T-helper 2 cell treated with Interferon-gamma antibody and Interleukin-4, amounts not matched to agents 5 μg/mL and 100 μg/mL, for 36 hours (primary cell): ENCODE data around the gene GAS7.

Source experiments
- DNase-seq: peaks from one replicate; pipeline ENCODE4 v3.0.0; 2021; ENCODE audit warnings: low spot score
- H3K27ac Mint-ChIP-seq: one replicate; pipeline ENCODE4 v1.8.0; 2021; ENCODE audit warnings: mild to moderate bottlenecking, mixed read lengths
- H3K27me3 Mint-ChIP-seq: one replicate; pipeline ENCODE4 v1.8.0; 2021; ENCODE audit warnings: low read depth, mixed read lengths
- H3K36me3 Mint-ChIP-seq: one replicate; pipeline ENCODE4 v1.8.0; 2021; ENCODE audit warnings: low read depth, mixed read lengths
- H3K4me1 Mint-ChIP-seq: one replicate; pipeline ENCODE4 v1.8.0; 2021; ENCODE audit warnings: low read depth, mixed read lengths
- H3K4me3 Mint-ChIP-seq: one replicate; pipeline ENCODE4 v1.8.0; 2022; ENCODE audit warnings: mild to moderate bottlenecking, moderate library complexity, mixed read lengths
- H3K9me3 Mint-ChIP-seq: one replicate; pipeline ENCODE4 v1.8.0; 2021; ENCODE audit warnings: mixed read lengths

Gene GAS7

DNA sequence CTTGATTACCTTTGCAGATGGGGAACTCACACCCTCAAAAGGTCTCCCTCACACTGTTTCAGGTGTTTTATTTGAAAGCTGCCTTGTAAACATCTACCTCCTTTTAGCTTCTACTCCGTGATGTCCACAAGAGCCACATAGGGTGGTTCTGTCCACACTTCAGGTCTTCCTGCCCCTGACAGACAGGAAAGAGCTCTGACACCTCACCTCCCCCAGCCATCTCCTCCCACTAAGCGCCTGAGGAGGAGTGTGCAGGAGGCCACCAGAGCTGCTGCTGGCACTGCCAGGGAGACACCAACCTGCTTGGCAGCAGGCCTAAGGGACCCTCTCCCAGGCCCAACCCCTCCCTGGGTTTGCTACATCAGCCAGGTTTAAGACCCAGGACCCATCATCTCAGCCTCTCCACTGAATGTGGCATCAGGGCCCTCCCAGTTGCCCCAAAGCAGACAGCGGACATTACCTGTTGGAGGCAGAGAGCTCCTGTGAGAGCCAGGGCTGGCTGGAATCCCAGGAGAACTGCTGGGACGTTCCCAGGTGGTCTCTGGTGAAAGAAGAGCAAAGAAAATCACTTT, 217.0 kb downstream of the GAS7 start:
- H3K27me3 Mint-ChIP-seq: no peaks in the 10 kb centered on the region
- H3K27ac Mint-ChIP-seq: no peak overlapping the region
- H3K4me3 Mint-ChIP-seq: no peak overlapping the region
- H3K36me3 Mint-ChIP-seq: no peaks in the 10 kb centered on the region
- H3K9me3 Mint-ChIP-seq: no peaks in the 10 kb centered on the region
- no peak for DNase-seq
- no peaks in the 10 kb centered on the region for H3K4me1 Mint-ChIP-seq

- Mint-ChIP-seq H3K4me1 (no peaks in the 10 kb centered on the region), H3K4me3 (no peak overlapping the region), H3K36me3 (no peaks in the 10 kb centered on the region), H3K27ac (no peak overlapping the region), H3K27me3 (no peaks in the 10 kb centered on the region), H3K9me3 (no peaks in the 10 kb centered on the region)
- DNase-seq: no peak
Measured at GRCh38 chr17:9979463-9979995, 218.9 kb downstream of the GAS7 start.

- no peak overlapping the region for H3K27ac Mint-ChIP-seq
- no peaks in the 10 kb centered on the region for H3K9me3 Mint-ChIP-seq
- DNase-seq: no peak
- H3K4me1 Mint-ChIP-seq: no peaks in the 10 kb centered on the region
- H3K4me3 Mint-ChIP-seq: no peak overlapping the region
- H3K27me3 Mint-ChIP-seq: no peaks in the 10 kb centered on the region
- H3K36me3 Mint-ChIP-seq: no peaks in the 10 kb centered on the region
Measured at GRCh38 chr17:9977180-9977575, 221.2 kb downstream of the GAS7 start.

- Mint-ChIP-seq H3K27me3 (no peaks in the 10 kb centered on the region), H3K27ac (no peak overlapping the region), H3K36me3 (no peaks in the 10 kb centered on the region), H3K9me3 (no peaks in the 10 kb centered on the region), H3K4me1 (no peaks in the 10 kb centered on the region), H3K4me3 (no peak overlapping the region)
- no peak for DNase-seq
Measured at GRCh38 chr17:9976283-9977179, 221.9 kb downstream of the GAS7 start.

DNA sequence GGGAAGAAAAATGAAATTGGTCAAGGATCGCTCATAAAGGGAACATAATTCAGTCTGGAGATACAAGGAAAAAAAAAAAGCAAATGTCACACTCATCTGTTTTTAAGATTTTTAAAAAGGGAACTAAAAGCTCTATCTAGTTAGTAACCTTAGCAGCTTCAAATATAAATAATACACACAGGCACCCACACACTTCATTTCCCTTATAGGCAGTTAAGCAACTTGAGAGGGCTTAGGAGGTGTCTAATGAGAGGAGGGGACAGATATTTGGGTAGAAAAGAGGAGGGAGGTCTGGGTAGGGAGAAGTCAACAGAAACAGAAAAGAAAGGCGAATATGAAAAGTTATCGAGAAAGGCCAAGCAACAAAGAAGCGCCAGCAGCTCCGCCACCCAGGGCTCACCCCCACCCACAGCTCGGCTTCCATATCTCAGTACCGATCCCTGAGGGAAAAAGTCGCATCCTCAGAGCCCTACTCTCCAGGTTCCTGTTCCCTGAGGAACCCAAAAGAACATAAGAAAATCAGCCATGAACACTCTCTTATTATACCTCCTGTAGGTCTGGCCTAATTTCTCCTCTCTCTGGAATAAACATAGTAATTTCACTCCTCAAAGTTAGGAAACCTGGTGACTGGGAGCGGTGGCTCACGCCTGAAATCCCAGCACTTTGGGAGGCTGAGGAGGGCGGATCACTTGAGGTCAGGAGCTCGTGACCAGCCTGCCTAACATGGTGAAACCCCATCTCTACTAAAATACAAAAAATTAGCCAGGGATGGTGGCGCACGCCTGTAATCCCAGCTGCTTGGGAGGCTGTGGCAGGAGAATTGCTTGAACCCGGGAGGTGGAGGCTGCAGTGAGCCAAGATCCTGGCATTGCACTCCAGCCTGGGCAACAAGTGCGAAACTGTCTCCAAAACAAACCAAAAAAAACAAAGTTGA, 223.7 kb downstream of the GAS7 start:
- no peak for DNase-seq
- H3K27me3 Mint-ChIP-seq: no peaks in the 10 kb centered on the region
- H3K27ac Mint-ChIP-seq: no peak overlapping the region
- no peaks in the 10 kb centered on the region for H3K9me3 Mint-ChIP-seq
- H3K36me3 Mint-ChIP-seq: no peaks in the 10 kb centered on the region
- H3K4me1 Mint-ChIP-seq: no peaks in the 10 kb centered on the region
- H3K4me3 Mint-ChIP-seq: no peak overlapping the region

DNA sequence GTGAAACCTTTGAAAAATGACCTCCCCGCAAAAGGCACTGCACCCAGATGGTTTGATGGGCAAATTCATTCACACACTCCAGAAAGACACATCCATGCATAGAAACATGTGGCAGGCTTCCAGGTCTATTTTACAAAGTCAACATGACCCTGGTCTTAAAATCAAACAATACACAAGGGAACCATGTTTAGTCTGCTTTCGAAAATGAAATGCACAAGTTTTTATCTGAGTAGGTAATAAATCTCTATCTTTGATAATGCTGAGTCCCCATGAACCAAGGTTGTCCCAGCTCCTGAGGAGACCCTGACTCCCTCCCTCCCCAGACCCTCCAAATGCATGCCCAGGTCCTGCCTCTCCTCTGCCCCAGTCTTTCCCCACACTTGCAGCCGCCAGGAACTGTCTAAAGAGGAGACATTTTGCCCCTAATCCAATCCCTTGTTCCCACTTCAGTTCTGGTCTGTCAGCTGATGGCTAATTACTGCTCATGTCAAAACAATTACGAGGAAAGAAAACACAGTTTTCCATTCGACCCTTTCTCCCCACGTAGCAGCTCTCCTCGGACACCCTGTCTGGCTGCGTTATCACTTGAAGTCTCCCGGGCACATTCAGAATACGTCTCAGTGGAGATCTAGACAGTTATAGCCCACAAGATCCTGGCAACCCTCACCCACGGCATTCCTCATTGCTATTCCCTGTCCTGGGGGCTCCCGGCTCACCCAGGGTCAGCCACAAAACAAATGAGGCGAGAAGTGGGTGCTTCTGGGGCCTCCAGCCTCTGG, 224.5 kb downstream of the GAS7 start:
- Mint-ChIP-seq H3K4me1 (no peaks in the 10 kb centered on the region), H3K9me3 (no peaks in the 10 kb centered on the region), H3K36me3 (no peaks in the 10 kb centered on the region), H3K4me3 (no peak overlapping the region), H3K27ac (no peak overlapping the region), H3K27me3 (no peaks in the 10 kb centered on the region)
- no peak for DNase-seq

DNA sequence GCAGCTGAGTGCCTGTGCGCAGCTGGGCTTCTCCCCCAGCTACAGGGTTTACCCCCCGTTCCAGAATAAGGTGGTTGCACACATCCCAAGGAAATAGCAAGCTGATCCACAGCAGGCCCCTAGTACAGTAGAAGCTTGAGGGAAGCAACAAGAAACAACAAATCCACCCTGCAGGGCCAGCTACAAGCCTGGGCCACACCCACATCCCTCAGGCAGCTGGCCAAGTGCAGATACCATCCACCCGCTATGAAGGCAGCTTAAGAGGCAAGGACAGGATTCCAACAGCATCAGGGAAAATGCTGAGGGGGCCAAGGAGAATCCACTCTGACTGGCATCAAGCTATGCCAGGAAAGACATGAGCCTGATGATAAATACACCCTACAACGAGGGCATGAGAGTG, 226.4 kb downstream of the GAS7 start:
- Mint-ChIP-seq H3K36me3 (no peaks in the 10 kb centered on the region), H3K27me3 (no peaks in the 10 kb centered on the region), H3K4me1 (no peaks in the 10 kb centered on the region), H3K27ac (no peak overlapping the region), H3K9me3 (no peaks in the 10 kb centered on the region), H3K4me3 (no peak overlapping the region)
- no peak for DNase-seq

- Mint-ChIP-seq H3K4me3 (no peak overlapping the region), H3K4me1 (no peaks in the 10 kb centered on the region), H3K27me3 (no peaks in the 10 kb centered on the region), H3K36me3 (no peaks in the 10 kb centered on the region), H3K9me3 (no peaks in the 10 kb centered on the region), H3K27ac (no peak overlapping the region)
- no peak for DNase-seq
Measured at GRCh38 chr17:9969301-9969935, 229.0 kb downstream of the GAS7 start.

- Mint-ChIP-seq H3K4me1 (no peaks in the 10 kb centered on the region), H3K27me3 (no peaks in the 10 kb centered on the region), H3K36me3 (no peaks in the 10 kb centered on the region), H3K27ac (no peak overlapping the region), H3K9me3 (no peaks in the 10 kb centered on the region), H3K4me3 (no peak overlapping the region)
- DNase-seq: no peak
Measured at GRCh38 chr17:9968881-9969280, 229.5 kb downstream of the GAS7 start.

DNA sequence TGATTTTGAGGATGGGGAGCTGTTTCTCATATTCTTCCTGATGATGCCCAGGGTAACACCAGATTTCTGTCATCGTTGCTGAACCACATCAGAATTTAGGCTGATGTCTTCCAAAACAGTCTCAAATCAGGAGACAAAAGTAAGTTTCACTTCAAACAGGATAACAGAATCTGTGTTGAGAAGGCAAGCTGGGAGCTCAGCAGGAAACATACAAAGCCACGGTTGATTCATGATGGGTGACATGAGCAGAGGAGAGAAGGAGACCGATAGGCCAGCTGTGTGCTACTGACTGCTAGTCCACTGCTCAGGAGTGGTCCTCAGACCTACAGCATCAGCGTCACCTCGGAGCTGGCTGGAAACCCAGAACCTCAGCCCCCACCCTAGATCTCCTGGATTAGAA, 230.4 kb downstream of the GAS7 start:
- Mint-ChIP-seq H3K9me3 (no peaks in the 10 kb centered on the region), H3K4me1 (no peaks in the 10 kb centered on the region), H3K36me3 (no peaks in the 10 kb centered on the region), H3K4me3 (no peak overlapping the region), H3K27ac (no peak overlapping the region), H3K27me3 (no peaks in the 10 kb centered on the region)
- DNase-seq: no peak

DNA sequence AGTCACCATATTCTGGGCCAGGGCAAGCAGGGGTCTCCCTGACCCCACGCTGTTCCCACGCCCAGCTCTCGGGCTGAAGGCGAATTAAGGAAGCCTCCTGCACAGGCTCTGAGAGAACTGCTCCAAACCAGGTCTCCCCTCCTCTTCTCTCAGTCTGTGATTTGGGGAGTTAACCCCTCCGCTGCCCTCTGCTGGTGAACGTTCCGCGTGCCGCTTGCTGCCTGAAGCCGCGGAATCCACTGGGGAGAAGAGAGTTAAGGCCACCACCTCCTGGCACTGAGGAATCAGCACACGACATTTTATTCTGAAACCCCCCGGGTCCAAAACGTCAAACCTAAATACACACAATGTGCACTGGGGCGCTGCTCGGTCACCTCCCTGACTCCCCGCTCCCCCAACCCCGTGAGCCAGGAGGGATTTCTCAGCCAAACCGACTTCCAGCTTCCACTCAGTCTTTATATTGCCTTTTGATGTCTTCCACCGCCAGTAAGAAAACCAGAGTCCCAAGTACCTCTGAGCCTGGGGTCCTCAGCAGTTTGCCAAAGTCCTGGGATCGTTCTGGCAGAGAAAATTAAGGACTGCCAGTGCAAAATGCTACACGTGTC, 238.9 kb downstream of the GAS7 start:
- DNase-seq: no peak
- H3K27ac Mint-ChIP-seq: no peak overlapping the region

GRCh38 chr17:9958586-9959281, 239.7 kb downstream of the GAS7 start:
- Mint-ChIP-seq H3K27me3 (no peaks in the 10 kb centered on the region), H3K36me3 (no peaks in the 10 kb centered on the region), H3K27ac (no peak overlapping the region), H3K4me1 (no peaks in the 10 kb centered on the region), H3K4me3 (no peak overlapping the region), H3K9me3 (no peaks in the 10 kb centered on the region)
- no peak for DNase-seq

More for the DNA sequence above, 238.9 kb downstream of the GAS7 start:
- no peaks in the 10 kb centered on the region for H3K27me3 Mint-ChIP-seq
- H3K9me3 Mint-ChIP-seq: no peaks in the 10 kb centered on the region
- H3K4me1 Mint-ChIP-seq: no peaks in the 10 kb centered on the region
- H3K36me3 Mint-ChIP-seq: no peaks in the 10 kb centered on the region
- H3K4me3 Mint-ChIP-seq: no peak overlapping the region
